ENCODE measurements around the gene TTBK1. TPM values are rescaled to one million over a fixed set of nuclear protein-coding genes. Genes with fewer than 3 reads are reported as not detected.

The TTBK1 gene
- under 1 TPM in 2 of 3 donors, not detected in 1; 0.01 to 0.10 TPM for polyA plus RNA-seq

- WGBS, 3 donors: 9 to 12% (median 11%) methylated on average over 33 to 47 of the region's 47 CpGs
- H3K27ac ChIP-seq (ENCODE audit: low read depth, low read length): no peak within 1 kb of the TSS
Measured at GRCh38 chr6:43242908-43243663, at the start of gene TTBK1. TSS of gene TTBK1 (plus strand) at chr6:43243481. CDS start at chr6:43246661, 3,180 bp downstream.

- 89 to 93% (median 92%) methylated on average over 5 of the region's 5 CpGs for WGBS, 3 donors
- H3K27ac ChIP-seq (ENCODE audit: low read depth, low read length): no peak overlapping the region
Measured at GRCh38 chr6:43193929-43194328, 49.4 kb upstream of the TTBK1 start.

GRCh38 chr6:43196337-43196736 lies 46.9 kb upstream of the TTBK1 start:
- 89 to 91% (median 90%) methylated on average over 5 of the region's 5 CpGs for WGBS, 3 donors
- no peak overlapping the region for H3K27ac ChIP-seq (ENCODE audit: low read depth, low read length)

- no peak overlapping the region for H3K27ac ChIP-seq (ENCODE audit: low read depth, low read length)
- WGBS, 3 donors: 90 to 93% (median 92%) methylated on average over 6 of the region's 6 CpGs
Measured at GRCh38 chr6:43199912-43200311, 43.4 kb upstream of the TTBK1 start.

GRCh38 chr6:43200541-43200940 lies 42.7 kb upstream of the TTBK1 start:
- no peak overlapping the region for H3K27ac ChIP-seq (ENCODE audit: low read depth, low read length)
- WGBS, 3 donors: 91 to 95% (median 92%) methylated on average over 6 of the region's 6 CpGs

- no peak overlapping the region for H3K27ac ChIP-seq (ENCODE audit: low read depth, low read length)
- WGBS, 3 donors: 88 to 90% (median 89%) methylated on average over 5 of the region's 5 CpGs
Measured at GRCh38 chr6:43202451-43202850, 40.8 kb upstream of the TTBK1 start.

GRCh38 chr6:43203029-43203717 lies 40.1 kb upstream of the TTBK1 start:
- WGBS, 3 donors: 87 to 93% (median 93%) methylated on average over 17 of the region's 17 CpGs
- no peak overlapping the region for H3K27ac ChIP-seq (ENCODE audit: low read depth, low read length)

GRCh38 chr6:43203718-43204095 lies 39.6 kb upstream of the TTBK1 start:
- 90 to 95% (median 94%) methylated on average over 8 of the region's 8 CpGs for WGBS, 3 donors
- no peak overlapping the region for H3K27ac ChIP-seq (ENCODE audit: low read depth, low read length)

- H3K27ac ChIP-seq (ENCODE audit: low read depth, low read length): no peak overlapping the region
- 95% methylated on average over 23 of the region's 23 CpGs for WGBS, 3 donors
Measured at GRCh38 chr6:43204271-43205105, 38.8 kb upstream of the TTBK1 start.

- 94 to 96% (median 96%) methylated on average over 10 of the region's 10 CpGs for WGBS, 3 donors
- no peak overlapping the region for H3K27ac ChIP-seq (ENCODE audit: low read depth, low read length)
Measured at GRCh38 chr6:43205849-43206248, 37.4 kb upstream of the TTBK1 start.

- no peak overlapping the region for H3K27ac ChIP-seq (ENCODE audit: low read depth, low read length)
- 93 to 98% (median 94%) methylated on average over 2 of the region's 2 CpGs for WGBS, 3 donors
Measured at GRCh38 chr6:43207286-43207685, 36.0 kb upstream of the TTBK1 start.

GRCh38 chr6:43211955-43212354 lies 31.3 kb upstream of the TTBK1 start:
- no peak overlapping the region for H3K27ac ChIP-seq (ENCODE audit: low read depth, low read length)
- WGBS, 3 donors: 67 to 88% (median 67%) methylated on average over 1 of the region's 1 CpG

GRCh38 chr6:43213431-43213830 lies 29.9 kb upstream of the TTBK1 start:
- 88 to 92% (median 90%) methylated on average over 11 of the region's 11 CpGs for WGBS, 3 donors

GRCh38 chr6:43215066-43215465 lies 28.2 kb upstream of the TTBK1 start:
- H3K27ac ChIP-seq (ENCODE audit: low read depth, low read length): no peak overlapping the region
- 95 to 97% (median 97%) methylated on average over 8 of the region's 8 CpGs for WGBS, 3 donors

More at GRCh38 chr6:43213431-43213830, 29.9 kb upstream of the TTBK1 start:
- no peak overlapping the region for H3K27ac ChIP-seq (ENCODE audit: low read depth, low read length)

GRCh38 chr6:43216200-43216599 lies 27.1 kb upstream of the TTBK1 start:
- no peak overlapping the region for H3K27ac ChIP-seq (ENCODE audit: low read depth, low read length)
- 90 to 93% (median 92%) methylated on average over 12 of the region's 12 CpGs for WGBS, 3 donors

GRCh38 chr6:43217351-43217750 lies 25.9 kb upstream of the TTBK1 start:
- WGBS, 3 donors: 82 to 91% (median 87%) methylated on average over 5 of the region's 5 CpGs
- H3K27ac ChIP-seq (ENCODE audit: low read depth, low read length): no peak overlapping the region

- 93 to 96% (median 93%) methylated on average over 3 of the region's 3 CpGs for WGBS, 3 donors
- no peak overlapping the region for H3K27ac ChIP-seq (ENCODE audit: low read depth, low read length)
Measured at GRCh38 chr6:43219119-43219518, 24.2 kb upstream of the TTBK1 start.

GRCh38 chr6:43219814-43220213 lies 23.5 kb upstream of the TTBK1 start:
- 80 to 96% (median 92%) methylated on average over 7 of the region's 7 CpGs for WGBS, 3 donors
- H3K27ac ChIP-seq (ENCODE audit: low read depth, low read length): no peak overlapping the region

GRCh38 chr6:43220439-43220951 lies 22.8 kb upstream of the TTBK1 start:
- 88 to 93% (median 91%) methylated on average over 16 of the region's 16 CpGs for WGBS, 3 donors
- no peak overlapping the region for H3K27ac ChIP-seq (ENCODE audit: low read depth, low read length)
